Loucy (cell line): ENCODE measurements around the gene MACROD2.

ENCODE experiments used
- H2AFZ ChIP-seq: fragments of 200-600 bp; sonication (generic); 2 replicates; pipeline ENCODE4 v1.6.0; 2016; ENCODE audit warnings: antibody characterized with exemption, mild to moderate bottlenecking, low read length, moderate library complexity
- H3F3A ChIP-seq: fragments of 200-600 bp; 2 replicates; pipeline ENCODE4 v1.6.0; 2016; ENCODE audit warnings: antibody characterized with exemption, low read depth, mild to moderate bottlenecking
- H3K27me3 ChIP-seq: fragments of 200-600 bp; sonication (generic); 2 replicates; pipeline ENCODE4 v1.6.1; 2014; ENCODE audit warnings: low read length, mild to moderate bottlenecking; ENCODE audit not compliant: insufficient read depth, poor library complexity, severe bottlenecking
- H3K36me3 ChIP-seq: fragments of 200-600 bp; sonication (generic); 2 replicates; pipeline ENCODE4 v1.6.1; 2016; ENCODE audit warnings: low read length; ENCODE audit not compliant: insufficient read depth
- H3K4me1 ChIP-seq: fragments of 200-600 bp; sonication (generic); 2 replicates; pipeline ENCODE4 v1.5.1; 2014; ENCODE audit warnings: low read length, mild to moderate bottlenecking; ENCODE audit not compliant: insufficient read depth, poor library complexity, severe bottlenecking
- H3K4me2 ChIP-seq: fragments of 200-600 bp; sonication (generic); 2 replicates; pipeline ENCODE4 v1.6.0; 2014; ENCODE audit warnings: antibody characterized with exemption, low read length, low read depth, mild to moderate bottlenecking; ENCODE audit not compliant: poor library complexity, severe bottlenecking
- H3K4me3 ChIP-seq: fragments of 200-600 bp; sonication (generic); 2 replicates; pipeline ENCODE4 v1.5.1; 2014; ENCODE audit warnings: low read length, mild to moderate bottlenecking, mixed read lengths; ENCODE audit not compliant: poor library complexity, severe bottlenecking
- H3K79me2 ChIP-seq: fragments of 200-600 bp; sonication (generic); 2 replicates; pipeline ENCODE4 v1.6.1; 2014; ENCODE audit warnings: low read length; ENCODE audit not compliant: insufficient read depth
- H3K9ac ChIP-seq: fragments of 200-600 bp; sonication (generic); 2 replicates; pipeline ENCODE4 v1.6.0; 2014; ENCODE audit warnings: mild to moderate bottlenecking, low read depth, low read length, moderate library complexity; ENCODE audit not compliant: poor library complexity, severe bottlenecking
- H3K9me2 ChIP-seq: fragments of 200-600 bp; sonication (generic); replicated peaks from 2 replicates; pipeline ENCODE4 v1.6.1; 2016; ENCODE audit warnings: low read depth, low read length, mixed read lengths
- H3K9me3 ChIP-seq: fragments of 200-600 bp; sonication (generic); 2 replicates; pipeline ENCODE4 v1.6.1; 2014; ENCODE audit warnings: mild to moderate bottlenecking, antibody characterized with exemption, low read length, low read depth; ENCODE audit not compliant: insufficient read depth
- H4K20me1 ChIP-seq: fragments of 200-600 bp; sonication (generic); 2 replicates; pipeline ENCODE4 v1.6.0; 2014; ENCODE audit warnings: antibody characterized with exemption, low read length, mild to moderate bottlenecking; ENCODE audit not compliant: insufficient read depth, poor library complexity, severe bottlenecking
- CTCF ChIP-seq: fragments of 200-600 bp; sonication (generic); conservative IDR thresholded peaks from 2 replicates; pipeline ENCODE4 v1.5.1; 2014; ENCODE audit warnings: mild to moderate bottlenecking, antibody characterized with exemption, low read length
- EZH2phosphoT487 ChIP-seq: fragments of 200-600 bp; IDR thresholded peaks from 2 replicates; pipeline ENCODE4 v1.6.1; 2018; ENCODE audit warnings: antibody characterized with exemption, mild to moderate bottlenecking, moderate library complexity, borderline replicate concordance

Gene MACROD2

GRCh38 chr20:14937021-14937420, 941.7 kb downstream of the MACROD2 start:
- Histone ChIP-seq H3F3A (no peaks in the 10 kb centered on the region), H3K4me2 (no peak overlapping the region), H3K36me3 (no peaks in the 10 kb centered on the region), H2AFZ (no peak overlapping the region), H3K27me3 (no peaks in the 10 kb centered on the region), H3K4me3 (no peak overlapping the region), H3K9ac (no peak overlapping the region), H3K79me2 (no peaks in the 10 kb centered on the region), H4K20me1 (no peaks in the 10 kb centered on the region), H3K9me3 (no peaks in the 10 kb centered on the region), H3K9me2 (no peaks in the 10 kb centered on the region), H3K4me1 (no peaks in the 10 kb centered on the region)
- TF ChIP-seq CTCF (no peak), EZH2phosphoT487 (no peak)

GRCh38 chr20:14937846-14938245, 942.5 kb downstream of the MACROD2 start:
- Histone ChIP-seq H3F3A (no peaks in the 10 kb centered on the region), H3K9me3 (no peaks in the 10 kb centered on the region), H3K27me3 (no peaks in the 10 kb centered on the region), H3K4me2 (no peak overlapping the region), H3K4me1 (no peaks in the 10 kb centered on the region), H3K79me2 (no peaks in the 10 kb centered on the region), H3K9ac (no peak overlapping the region), H3K4me3 (no peak overlapping the region), H3K9me2 (no peaks in the 10 kb centered on the region), H4K20me1 (no peaks in the 10 kb centered on the region), H2AFZ (no peak overlapping the region), H3K36me3 (no peaks in the 10 kb centered on the region)
- TF ChIP-seq CTCF (no peak), EZH2phosphoT487 (no peak)

GRCh38 chr20:14947536-14947935, 952.2 kb downstream of the MACROD2 start:
- Histone ChIP-seq H3F3A (no peaks in the 10 kb centered on the region), H2AFZ (no peak overlapping the region), H3K9me2 (no peaks in the 10 kb centered on the region), H3K4me3 (no peak overlapping the region), H3K9me3 (no peaks in the 10 kb centered on the region), H3K27me3 (no peaks in the 10 kb centered on the region), H3K4me1 (no peaks in the 10 kb centered on the region), H3K9ac (no peak overlapping the region), H3K4me2 (no peak overlapping the region), H3K79me2 (no peaks in the 10 kb centered on the region), H3K36me3 (no peaks in the 10 kb centered on the region), H4K20me1 (no peaks in the 10 kb centered on the region)
- TF ChIP-seq EZH2phosphoT487 (no peak), CTCF (no peak)
